SIG-M5 treated with dmso at 0.1 percent for 504 hours (cell line): ENCODE measurements around the gene VWC2L.

Experiments used
- DNase-seq: peaks from one replicate; lab custom pipeline; 2025; ENCODE audit not compliant: unreplicated experiment; lab: John Stamatoyannopoulos, UW

VWC2L gene

GRCh38 chr2:214410918-214411554 is at the start of gene VWC2L:
Gene VWC2L (plus strand): TSS chr2:214411054. CDS start chr2:214414194, 3,140 bp downstream.
- peak; percentile 37 for DNase-seq

- DNase-seq = no peak
Observed at GRCh38 chr2:214361116-214361515, 49.7 kb upstream of the VWC2L start.

GRCh38 chr2:214365549-214365948 is 45.3 kb upstream of the VWC2L start:
- no peak for DNase-seq

GRCh38 chr2:214367171-214367570 is 43.7 kb upstream of the VWC2L start:
- no peak for DNase-seq

- DNase-seq = no peak
Observed at GRCh38 chr2:214376618-214377285, 34.1 kb upstream of the VWC2L start.

GRCh38 chr2:214377286-214377624 is 33.6 kb upstream of the VWC2L start:
- DNase-seq = no peak

DNA sequence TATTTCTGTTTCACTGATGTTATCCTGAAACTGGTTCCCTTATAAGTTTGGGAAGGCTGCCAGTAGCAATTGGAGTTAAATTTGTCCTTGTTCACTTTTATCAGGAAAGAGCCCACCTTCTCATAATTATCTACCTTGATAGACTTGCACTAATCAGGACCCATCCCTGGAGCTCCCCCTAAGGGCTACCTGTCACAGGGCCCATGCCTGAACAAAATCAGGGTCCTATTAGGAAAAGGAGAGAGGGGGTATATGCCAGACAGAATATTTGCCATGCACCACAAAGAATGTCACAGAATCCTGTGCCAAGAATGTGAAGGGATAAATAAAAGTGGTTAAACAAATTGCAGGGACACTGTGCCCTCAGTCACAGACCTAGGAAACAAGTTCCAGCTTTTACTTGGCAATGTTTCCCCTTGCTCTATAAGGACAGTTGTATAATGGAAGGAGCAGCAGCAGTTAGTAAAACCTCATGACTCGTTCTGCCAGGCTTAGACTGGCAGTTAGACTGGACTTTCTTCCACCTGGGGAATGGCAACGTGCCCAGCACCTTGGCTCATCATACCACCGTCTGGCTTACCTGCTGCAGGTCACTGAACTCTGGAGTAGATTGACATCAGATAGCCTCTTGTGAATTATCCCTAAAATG is 32.3 kb upstream of the VWC2L start:
- DNase-seq = peak; percentile 23

DNA sequence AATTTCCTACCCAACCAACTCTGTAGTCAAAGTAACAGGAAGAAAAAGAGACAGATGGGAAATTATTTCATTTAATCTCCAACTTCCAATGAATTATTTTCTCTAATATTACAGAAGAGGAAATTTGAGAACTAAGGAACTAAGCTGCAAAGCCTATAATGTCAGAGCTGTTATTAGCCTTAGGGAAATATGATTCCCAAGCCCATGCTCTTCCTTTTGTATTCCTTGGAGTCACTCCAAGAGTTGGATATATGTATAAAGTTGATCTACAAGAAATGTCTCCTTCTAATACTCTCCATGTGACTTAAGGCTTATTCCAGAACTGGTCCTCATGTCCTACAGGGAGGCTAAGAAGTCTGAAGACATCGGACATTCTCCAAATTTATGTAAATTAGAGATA is 31.6 kb upstream of the VWC2L start:
- no peak for DNase-seq

DNA sequence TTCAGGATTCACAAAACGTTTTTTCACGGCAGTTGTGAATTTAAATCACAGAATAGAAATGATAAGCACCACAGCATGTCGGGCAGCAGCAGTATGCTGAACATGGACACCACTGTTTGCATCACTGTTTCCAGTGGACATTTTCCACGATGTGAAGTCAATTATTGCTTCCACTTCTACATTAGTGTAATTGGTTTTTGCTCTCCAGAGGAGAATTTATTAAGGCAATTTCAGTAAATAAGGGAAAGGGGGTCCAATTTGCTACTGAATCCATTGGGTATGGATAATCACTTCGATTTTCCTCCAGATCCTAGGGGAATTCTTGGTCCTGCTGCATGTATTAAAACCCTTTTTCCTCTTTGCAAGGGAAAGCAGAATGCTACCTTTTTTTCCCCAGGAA is 30.2 kb upstream of the VWC2L start:
- DNase-seq = no peak

- no peak for DNase-seq
Observed at GRCh38 chr2:214382229-214382628, 28.6 kb upstream of the VWC2L start.

DNA sequence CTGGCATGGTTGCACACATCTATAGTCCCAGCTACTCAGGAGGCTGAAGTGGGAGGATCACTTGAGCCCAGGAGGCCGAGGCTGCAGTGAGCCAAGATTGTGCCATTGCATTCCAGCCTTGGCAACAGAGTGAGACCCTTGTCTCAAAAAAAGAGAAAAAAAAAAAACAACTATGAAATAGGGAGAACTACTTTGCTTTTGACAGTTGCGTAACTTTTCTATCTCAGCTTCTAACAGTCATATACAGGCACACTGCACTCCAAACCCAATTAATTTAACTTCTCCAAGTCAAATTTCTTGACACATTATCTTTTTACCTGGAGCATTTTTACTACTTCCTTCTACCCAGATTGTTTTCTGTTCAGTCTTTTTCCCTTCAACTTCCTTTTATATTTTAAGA is 24.1 kb upstream of the VWC2L start:
- no peak for DNase-seq

- DNase-seq = no peak
Observed at GRCh38 chr2:214389334-214389733, 21.5 kb upstream of the VWC2L start.

DNA sequence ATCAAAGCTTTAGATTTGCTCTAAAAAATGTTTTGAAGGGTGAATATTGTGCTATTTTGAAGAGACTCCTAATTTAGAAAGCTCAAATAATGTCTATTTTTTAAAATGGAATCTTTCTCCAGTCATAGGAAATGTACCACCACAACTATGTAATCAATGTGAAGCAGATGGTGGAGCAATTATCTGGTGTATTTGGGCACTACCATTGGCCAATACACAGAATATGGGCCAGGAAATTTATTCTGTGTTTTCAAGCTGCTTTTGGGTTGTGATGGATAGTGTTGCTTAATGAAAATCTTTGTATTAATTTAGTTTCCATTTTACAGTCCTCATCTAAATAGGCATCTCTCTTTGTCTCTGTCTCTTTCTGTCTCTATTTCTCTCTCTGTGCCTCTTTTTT is 17.1 kb upstream of the VWC2L start:
- DNase-seq = no peak

DNA sequence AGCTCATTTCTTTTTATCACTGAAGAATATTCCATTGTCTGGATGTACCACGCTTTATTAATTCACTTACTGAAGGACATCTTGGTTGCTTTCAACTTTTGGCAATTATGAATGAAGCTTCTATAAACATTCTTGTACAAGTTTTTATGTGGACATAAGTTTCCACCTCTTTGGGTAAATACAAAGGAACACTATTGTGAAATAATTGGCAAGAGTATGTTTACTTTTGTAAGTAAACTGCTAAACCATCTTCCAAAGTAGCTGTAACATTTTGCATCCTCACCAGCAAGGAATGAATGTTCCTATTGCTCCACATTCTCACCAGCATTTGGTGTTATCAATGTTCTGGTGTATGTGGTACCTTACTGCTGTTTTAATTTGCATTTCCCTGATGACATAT is 15.8 kb upstream of the VWC2L start:
- no peak for DNase-seq

DNA sequence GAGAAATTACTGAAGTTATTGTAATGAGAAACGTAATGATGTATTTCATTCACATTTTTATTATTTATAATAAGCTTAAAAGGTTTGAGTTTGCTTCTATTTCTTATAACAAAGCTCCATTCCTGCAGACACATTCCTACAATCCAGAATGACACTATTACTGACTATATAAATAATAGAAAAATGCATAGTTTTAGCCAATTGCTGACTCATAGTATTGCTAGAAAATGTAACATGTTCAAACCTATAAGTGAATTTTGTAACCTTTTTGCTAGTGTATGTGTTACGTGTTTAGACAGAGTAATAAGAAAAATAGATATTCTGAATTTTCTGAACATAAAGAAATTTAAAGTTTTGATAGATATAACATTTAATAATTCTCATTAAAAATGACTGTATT is 9.3 kb upstream of the VWC2L start:
- no peak for DNase-seq

GRCh38 chr2:214410128-214410775 is 602 bp upstream of the VWC2L start:
- no peak for DNase-seq

DNA sequence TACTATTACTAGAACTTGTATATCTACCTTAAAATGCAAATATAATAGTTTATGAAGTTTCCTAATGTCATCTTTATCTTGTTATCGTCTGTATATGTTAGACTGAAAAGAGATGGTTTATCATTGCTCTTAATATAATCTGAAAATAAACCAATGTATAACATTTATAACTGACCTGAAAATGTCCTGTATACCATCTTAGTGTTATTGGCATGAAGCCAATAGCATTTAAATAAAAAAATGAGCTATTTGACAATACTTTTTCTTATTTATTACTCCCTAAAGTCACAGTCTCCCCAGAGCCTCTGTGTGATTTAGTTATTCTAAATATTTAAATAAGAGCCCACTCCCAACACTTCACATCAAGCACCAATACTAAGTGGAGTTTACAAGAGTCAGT is 1.8 kb downstream of the VWC2L start:
- no peak for DNase-seq

DNA sequence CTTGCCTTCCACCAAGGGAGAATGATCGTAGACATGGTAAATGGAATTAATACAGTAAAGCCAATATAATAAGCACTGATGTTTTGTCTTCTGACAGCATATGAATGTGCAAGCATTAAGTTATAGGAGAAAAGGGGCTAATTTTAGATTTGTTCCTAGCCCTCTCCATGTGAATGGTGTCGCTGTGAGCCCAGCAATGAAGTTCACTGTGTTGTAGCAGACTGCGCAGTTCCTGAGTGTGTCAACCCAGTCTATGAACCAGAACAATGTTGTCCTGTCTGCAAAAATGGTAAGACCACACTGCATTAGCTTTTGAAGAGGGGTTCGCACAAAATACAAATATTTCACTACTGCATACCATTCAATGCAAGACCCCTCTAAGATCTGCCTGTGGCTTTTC is 25.6 kb downstream of the VWC2L start:
- DNase-seq = no peak

DNA sequence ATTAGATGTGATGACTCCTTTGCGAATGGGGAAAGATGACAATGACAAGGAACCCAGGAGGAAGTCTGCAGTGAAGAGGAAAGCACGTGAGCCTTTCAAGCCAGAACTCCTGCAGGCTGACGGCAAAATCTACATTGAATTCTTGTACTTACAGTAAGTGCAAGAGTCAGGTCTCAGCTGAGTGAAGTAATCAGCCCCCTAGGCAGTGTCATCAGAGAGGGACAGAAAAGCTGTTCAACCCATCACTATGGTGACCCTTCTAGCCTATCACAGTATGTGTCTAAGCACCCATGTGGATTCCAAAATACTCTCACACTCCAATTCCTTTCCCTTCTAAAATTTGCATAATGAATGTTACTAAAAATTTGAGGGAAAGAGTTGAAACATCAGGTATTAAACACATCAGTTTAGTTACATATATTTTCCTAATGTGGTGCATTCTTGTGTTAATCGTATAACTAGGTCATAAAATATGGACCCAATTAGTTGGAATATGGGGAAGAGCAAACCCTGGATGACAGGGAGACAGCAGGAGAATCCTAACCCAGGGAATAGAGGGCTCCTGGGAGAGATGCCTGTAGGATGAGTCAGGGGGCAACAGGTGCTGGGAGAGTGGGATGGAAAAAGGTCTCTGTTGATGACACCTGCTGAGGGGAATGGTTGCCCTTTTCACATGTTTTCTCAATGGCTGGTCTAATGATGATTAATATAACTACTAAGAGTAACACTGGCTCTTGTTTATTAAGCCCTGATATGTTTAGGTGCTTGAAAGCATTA is 39.5 kb downstream of the VWC2L start:
- no peak for DNase-seq

GRCh38 chr2:214451516-214452275 is 40.8 kb downstream of the VWC2L start:
- no peak for DNase-seq
